VCaP (cell line): ENCODE data around the gene ELMO1.

Experiments
- H3K27ac ChIP-seq: fragments of 450-650 bp; 2 replicates; pipeline ENCODE4 v1.5.1; 2017
- TF ChIP-seq, protein P1 (sequence below): fragments of 450-650 bp; conservative IDR thresholded peaks from 2 replicates; pipeline ENCODE4 v1.5.1; 2017; ENCODE audit warnings: mild to moderate bottlenecking, moderate library complexity

Gene ELMO1

DNA sequence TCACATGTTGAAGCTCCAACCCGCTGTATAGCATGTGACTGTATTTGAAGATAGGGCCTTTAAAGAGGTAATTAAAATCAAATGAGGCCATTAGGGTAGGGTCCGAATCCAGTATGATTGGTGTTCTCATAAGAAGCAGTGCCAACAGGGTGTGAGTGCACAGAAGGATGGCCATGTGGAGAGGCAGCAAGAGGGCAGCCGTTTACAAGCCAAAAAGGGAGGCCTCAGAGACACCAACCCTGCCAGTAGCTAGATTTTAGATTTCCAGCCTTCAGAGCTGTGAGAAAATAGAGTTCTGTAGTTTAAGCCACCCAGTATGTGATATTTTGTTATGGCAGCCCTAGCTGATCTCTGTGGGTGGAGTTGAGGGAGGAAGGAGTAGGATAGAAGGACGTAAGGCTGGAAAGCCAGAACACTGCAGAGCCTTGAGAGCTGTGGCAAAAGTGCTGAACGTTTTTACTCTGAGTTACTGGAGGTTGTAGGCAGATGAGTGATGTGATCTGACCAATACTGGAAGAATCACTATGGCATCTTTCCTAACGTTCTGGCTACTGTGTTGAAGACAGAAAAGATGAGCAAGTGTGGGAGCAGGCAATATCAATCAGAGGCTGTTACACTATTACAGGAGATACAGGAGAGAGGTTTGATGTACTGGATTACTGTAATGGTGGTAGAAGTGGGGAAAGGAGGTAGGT, 334.9 kb downstream of the ELMO1 start:
- H3K27ac ChIP-seq, result no peak overlapping the region
- TF ChIP-seq, protein P1, sequence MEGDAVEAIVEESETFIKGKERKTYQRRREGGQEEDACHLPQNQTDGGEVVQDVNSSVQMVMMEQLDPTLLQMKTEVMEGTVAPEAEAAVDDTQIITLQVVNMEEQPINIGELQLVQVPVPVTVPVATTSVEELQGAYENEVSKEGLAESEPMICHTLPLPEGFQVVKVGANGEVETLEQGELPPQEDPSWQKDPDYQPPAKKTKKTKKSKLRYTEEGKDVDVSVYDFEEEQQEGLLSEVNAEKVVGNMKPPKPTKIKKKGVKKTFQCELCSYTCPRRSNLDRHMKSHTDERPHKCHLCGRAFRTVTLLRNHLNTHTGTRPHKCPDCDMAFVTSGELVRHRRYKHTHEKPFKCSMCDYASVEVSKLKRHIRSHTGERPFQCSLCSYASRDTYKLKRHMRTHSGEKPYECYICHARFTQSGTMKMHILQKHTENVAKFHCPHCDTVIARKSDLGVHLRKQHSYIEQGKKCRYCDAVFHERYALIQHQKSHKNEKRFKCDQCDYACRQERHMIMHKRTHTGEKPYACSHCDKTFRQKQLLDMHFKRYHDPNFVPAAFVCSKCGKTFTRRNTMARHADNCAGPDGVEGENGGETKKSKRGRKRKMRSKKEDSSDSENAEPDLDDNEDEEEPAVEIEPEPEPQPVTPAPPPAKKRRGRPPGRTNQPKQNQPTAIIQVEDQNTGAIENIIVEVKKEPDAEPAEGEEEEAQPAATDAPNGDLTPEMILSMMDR, result no peak

DNA sequence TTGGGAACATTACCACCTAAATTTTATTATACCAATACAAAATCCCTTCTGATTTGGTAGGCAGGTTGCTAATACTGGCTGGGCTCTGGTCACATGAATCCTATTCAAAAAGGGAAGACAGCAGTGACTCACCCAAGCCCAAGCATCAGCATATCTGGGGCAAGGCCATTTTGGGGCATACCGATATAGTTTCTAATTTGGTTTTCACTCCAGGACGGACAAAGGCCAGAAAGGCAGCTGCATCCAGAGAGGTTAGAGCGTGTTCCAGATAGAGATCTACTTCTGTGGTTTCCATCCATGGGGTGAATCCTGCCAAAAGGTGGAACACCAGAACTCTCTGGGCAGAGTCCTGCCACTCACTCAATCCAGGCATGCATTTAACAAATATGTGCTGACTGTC, 335.8 kb downstream of the ELMO1 start:
- no peak overlapping the region for H3K27ac ChIP-seq
- TF ChIP-seq, protein P1, result no peak

DNA sequence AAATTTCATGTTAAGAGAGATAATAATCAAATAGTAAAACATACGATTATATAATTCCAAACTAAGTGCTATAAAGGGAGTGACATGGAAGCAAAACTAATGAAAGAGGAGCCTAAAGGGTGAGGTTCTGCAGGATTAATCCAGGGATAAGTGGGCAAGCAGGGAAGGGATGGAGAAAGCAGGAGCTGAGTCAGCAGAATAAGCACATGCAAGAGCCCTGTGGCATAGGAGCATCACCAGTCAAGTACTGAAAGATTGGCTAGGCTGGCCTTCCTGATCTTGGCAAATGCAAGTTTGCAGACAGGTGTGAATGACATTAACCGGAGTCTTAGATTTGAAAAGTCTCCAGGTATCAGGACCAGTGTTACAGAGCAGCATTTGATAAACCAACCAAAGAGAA, 336.4 kb downstream of the ELMO1 start:
- TF ChIP-seq, protein P1, result no peak
- no peak overlapping the region for H3K27ac ChIP-seq

DNA sequence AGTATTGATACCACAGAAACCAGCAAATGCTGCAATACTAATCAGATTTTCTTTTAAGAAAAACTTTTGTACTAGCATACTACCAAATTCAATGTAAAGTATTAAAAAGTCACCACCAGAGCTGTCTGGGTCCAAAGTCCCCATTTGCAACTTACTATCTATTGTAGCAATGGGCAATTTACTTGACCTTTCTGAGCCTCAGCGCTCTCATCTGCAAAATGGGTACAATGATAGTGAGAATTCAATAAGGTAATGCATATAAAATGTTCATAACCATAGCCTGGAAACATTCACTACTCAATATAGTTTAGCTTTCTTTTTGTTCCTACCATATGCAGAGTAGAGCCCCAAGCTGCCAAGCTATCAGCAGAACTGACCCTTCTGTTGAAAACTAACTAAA, 337.2 kb downstream of the ELMO1 start:
- TF ChIP-seq, protein P1, result no peak
- no peak overlapping the region for H3K27ac ChIP-seq

DNA sequence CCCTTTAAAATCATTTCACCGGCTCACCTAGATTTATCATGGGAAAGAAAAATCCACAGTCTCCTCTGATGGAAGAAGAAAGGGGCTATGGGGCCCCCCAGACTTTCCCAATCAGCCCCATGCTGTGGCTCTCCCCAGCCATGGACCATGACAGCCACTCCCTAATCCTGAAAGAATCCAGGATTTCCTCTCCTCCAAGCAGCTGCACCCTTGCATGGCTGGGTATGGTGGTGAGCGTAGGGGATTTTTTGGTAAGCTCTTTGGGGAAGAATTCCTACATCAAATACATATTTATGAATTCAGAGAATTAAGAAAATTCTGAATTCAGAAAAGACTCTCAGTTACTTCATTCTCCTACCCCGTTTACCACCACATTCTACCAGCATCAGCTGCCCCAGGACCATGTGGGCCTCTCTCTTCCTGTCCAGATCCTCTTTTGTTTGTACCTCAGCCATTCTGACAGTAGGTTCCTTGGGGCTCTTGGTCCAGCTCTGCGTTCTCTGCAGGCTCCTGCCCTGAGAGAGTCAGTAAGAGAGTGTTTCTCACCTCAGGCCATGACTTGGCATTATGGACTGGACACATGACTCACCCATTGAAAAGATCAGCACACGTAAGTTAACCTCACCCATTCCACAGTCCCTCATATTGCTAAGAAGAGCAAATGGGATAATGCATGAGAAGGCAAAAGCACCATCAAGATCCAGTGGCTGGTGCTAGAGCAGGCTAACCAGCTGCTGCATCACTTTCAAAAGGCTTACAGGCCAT, 337.8 kb downstream of the ELMO1 start:
- TF ChIP-seq, protein P1, result no peak
- no peak overlapping the region for H3K27ac ChIP-seq

DNA sequence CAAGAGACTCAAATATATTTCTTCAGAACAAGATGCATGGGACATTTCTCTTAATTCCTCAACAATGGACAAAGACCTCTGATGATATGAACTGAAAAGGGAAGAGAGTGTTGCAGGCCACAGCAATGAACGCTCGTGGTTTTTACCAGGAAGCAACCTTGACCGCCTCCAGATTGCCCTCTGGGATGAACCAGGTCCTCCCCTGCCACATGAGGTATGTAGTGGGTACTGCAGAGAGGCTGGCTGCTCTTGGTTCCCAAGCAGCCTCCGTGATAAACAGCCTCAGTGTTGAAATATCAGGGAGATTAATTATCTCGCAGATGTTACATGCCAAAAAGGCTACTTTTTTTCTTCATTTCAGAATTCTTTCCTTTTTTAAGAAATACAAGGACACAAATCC, 338.8 kb downstream of the ELMO1 start:
- TF ChIP-seq, protein P1, result no peak
- no peak overlapping the region for H3K27ac ChIP-seq

DNA sequence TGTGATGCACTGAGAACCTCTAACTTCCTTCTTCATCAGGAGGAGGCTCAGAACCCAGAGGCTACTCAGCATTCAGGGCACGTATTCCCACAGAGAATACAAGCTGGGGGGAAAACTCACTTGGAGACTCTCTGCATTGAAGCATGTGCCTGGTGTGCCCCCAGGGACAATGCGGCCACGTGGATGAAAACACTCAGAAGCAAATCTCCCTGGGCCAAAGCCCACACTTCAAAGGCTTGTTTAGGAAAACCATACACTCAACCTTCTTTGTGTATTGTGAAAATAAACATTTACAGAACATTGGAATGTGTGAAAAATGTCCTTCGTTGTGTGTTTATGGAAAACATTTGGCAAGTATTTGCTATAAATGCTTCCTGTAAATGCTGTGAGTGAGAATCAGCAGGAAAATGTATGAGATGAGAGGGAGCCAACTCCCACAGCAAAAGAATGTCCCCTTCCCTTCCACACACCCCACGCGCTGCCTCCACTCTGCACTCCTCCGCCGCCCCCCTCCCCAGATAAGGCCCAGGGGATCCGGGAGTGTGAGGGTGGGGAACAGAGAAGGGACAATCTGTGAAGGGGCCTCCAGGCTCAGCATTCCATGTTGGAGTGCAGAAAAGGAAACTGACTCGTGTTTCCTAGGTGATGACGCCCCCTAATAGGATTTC, 339.5 kb downstream of the ELMO1 start:
- no peak overlapping the region for H3K27ac ChIP-seq
- TF ChIP-seq, protein P1, result no peak
